Measurements from ENCODE around the gene DROSHA.
A peak's percentile ranks its signal among the peaks of the same experiment; 100 is the strongest.
"Not testable (repeated sequence)": the region's sequence is repeated elsewhere in the genome, so short reads cannot be mapped to it uniquely, and the experiment has no call there.

The DROSHA gene

GRCh38 chr5:31554552-31554951 lies 22.7 kb upstream of the DROSHA start:
- TF ChIP-seq, protein P1, sequence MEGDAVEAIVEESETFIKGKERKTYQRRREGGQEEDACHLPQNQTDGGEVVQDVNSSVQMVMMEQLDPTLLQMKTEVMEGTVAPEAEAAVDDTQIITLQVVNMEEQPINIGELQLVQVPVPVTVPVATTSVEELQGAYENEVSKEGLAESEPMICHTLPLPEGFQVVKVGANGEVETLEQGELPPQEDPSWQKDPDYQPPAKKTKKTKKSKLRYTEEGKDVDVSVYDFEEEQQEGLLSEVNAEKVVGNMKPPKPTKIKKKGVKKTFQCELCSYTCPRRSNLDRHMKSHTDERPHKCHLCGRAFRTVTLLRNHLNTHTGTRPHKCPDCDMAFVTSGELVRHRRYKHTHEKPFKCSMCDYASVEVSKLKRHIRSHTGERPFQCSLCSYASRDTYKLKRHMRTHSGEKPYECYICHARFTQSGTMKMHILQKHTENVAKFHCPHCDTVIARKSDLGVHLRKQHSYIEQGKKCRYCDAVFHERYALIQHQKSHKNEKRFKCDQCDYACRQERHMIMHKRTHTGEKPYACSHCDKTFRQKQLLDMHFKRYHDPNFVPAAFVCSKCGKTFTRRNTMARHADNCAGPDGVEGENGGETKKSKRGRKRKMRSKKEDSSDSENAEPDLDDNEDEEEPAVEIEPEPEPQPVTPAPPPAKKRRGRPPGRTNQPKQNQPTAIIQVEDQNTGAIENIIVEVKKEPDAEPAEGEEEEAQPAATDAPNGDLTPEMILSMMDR (IDR thresholded peaks at IDR 0.05; ENCODE audit: low read depth, low read length) = no peak
- H3K4me3 ChIP-seq (ENCODE audit: low read depth, low read length) = no peak overlapping the region
- no peak for DNase-seq (ENCODE audit: low read depth, low spot score)
- in situ Hi-C loops (cut with HindIII; ENCODE audit: low sequenced_read_pairs) = no loop called here

DNA sequence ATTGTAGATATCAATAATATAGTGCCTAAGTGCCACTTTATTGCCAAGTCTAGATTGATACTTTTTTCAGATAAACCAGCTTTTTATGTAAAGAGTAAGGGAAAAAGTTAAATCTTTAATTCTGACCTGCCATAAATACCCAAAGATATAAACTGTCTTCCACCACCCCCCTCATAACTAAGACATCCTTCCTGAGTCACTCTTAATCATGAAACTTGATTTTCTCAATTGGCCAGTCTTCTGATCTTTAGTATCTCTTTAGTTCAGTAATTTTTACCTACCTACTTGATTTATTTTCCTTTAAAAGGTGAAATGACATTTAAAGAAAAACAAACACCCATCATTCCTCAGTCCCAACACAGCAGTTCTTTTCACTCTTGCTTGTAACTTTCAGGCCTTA lies 22.0 kb upstream of the DROSHA start:
- no peak for DNase-seq (ENCODE audit: low read depth, low spot score)
- no peak overlapping the region for H3K4me3 ChIP-seq (ENCODE audit: low read depth, low read length)
- in situ Hi-C loops (cut with HindIII; ENCODE audit: low sequenced_read_pairs) = no loop called here
- TF ChIP-seq, protein P1 (IDR thresholded peaks at IDR 0.05; ENCODE audit: low read depth, low read length) = no peak

DNA sequence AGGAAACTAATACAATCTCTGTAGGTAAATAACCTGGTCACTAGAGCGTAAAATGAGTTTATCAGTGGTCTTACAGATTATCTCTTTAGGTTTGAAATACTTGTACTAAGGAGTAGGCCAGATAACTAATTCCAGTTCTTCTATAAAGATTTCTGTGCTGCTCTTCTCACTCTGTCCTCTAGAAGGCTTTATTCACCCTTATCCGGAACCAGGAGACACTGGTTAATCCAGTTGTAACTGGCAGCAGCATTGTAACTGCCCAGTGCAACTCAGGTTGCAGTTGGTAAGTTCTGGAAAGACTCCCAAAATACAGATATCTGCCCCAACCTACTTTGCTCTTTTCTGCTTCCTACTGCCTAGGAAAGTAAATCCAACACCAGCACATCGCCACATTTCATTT lies 20.0 kb upstream of the DROSHA start:
- DNase-seq (ENCODE audit: low read depth, low spot score) = no peak
- in situ Hi-C loops (cut with HindIII; ENCODE audit: low sequenced_read_pairs) = no loop called here
- TF ChIP-seq, protein P1 (IDR thresholded peaks at IDR 0.05; ENCODE audit: low read depth, low read length) = no peak
- H3K4me3 ChIP-seq (ENCODE audit: low read depth, low read length) = no peak overlapping the region

DNA sequence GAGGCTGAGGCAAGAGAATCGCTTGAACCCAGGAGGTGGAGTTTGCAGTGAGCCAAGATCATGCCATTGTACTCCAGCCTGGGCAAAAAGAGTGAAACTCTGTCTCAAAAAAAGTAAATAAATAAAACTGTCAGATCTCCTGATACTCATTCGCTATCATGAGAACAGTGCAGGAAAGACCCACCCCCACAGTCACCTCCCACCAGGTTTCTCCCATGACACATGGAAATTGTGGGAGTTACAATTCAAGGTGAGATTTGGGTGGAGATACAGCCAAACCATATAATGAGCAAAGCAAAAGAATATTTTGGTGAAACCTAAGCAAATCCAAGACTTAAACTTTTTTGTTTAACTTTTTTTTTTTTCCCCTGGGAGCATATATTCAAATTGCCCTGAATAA lies 17.2 kb upstream of the DROSHA start:
- H3K4me3 ChIP-seq (ENCODE audit: low read depth, low read length); in situ Hi-C loops (cut with HindIII; ENCODE audit: low sequenced_read_pairs); DNase-seq (ENCODE audit: low read depth, low spot score): not testable (repeated sequence)

DNA sequence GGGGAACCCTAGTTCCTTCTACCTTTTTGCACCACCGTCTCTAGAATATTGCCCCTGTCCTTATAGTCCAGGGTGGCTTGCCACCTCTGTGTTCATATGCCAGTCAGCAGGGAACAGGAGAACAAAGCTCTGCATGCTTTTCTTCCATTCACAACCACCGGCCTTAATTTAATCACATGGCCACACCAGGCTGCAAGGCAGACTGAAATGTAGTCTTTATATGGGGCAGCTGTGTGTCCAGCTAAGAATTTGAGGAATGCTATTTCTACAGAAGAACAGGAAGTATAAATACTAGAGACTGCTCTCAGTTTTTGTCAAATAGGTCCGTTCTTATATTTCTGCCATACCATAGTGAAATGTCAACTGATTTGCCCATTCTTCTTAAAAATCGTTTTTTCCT lies 6.0 kb upstream of the DROSHA start:
- no peak overlapping the region for H3K4me3 ChIP-seq (ENCODE audit: low read depth, low read length)
- peak; percentile 15 for DNase-seq (ENCODE audit: low read depth, low spot score)
- in situ Hi-C loops (cut with HindIII; ENCODE audit: low sequenced_read_pairs) = no loop called here
- TF ChIP-seq, protein P1 (IDR thresholded peaks at IDR 0.05; ENCODE audit: low read depth, low read length) = no peak

DNA sequence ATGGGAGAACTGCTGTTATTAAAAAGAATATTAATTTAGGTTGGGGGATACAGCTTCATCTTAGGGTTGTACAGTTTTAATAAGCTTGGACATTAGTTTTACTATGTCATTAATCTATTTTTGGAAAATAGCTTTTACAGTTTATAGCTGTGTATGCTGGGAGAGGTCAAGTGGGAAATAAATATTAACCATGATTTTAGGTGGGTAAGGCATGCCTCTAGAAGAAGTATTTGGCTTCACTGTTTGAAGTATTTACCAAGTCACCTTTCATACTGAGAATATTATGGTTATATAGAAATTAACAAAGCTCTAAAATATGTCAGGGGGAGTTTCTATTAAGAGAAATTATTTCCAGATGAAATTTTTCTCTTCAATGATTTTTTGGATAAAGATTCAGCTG lies 5.5 kb upstream of the DROSHA start:
- H3K4me3 ChIP-seq (ENCODE audit: low read depth, low read length) = no peak overlapping the region
- in situ Hi-C loops (cut with HindIII; ENCODE audit: low sequenced_read_pairs) = no loop called here
- TF ChIP-seq, protein P1 (IDR thresholded peaks at IDR 0.05; ENCODE audit: low read depth, low read length) = no peak
- DNase-seq (ENCODE audit: low read depth, low spot score) = no peak

GRCh38 chr5:31536873-31537272 lies 5.0 kb upstream of the DROSHA start:
- H3K4me3 ChIP-seq (ENCODE audit: low read depth, low read length) = no peak overlapping the region
- in situ Hi-C loops (cut with HindIII; ENCODE audit: low sequenced_read_pairs) = no loop called here
- TF ChIP-seq, protein P1 (IDR thresholded peaks at IDR 0.05; ENCODE audit: low read depth, low read length) = no peak
- no peak for DNase-seq (ENCODE audit: low read depth, low spot score)

Measured in astrocyte of the spinal cord (primary cell).